Left cardiac atrium (tissue), 4 donors: ENCODE data around the gene PDPR. TPM values are rescaled to one million over a fixed set of nuclear protein-coding genes. Genes with fewer than 3 reads are reported as not detected.
"Not testable (repeated sequence)": the region's sequence is repeated elsewhere in the genome, so short reads cannot be mapped to it uniquely, and the experiment has no call there.

Experiments used
- ATAC-seq, 2 donors: fragments of 200-7000 bp; cut with Tn5 transposase; one replicate each; pipeline ENCODE4 v1.9.1; 2020; ENCODE audit warnings: mild to moderate bottlenecking in 2 of 2, moderate library complexity in 2 of 2
- DNase-seq: peaks from one replicate; pipeline ENCODE4 v3.0.0-alpha.2; 2020
- intact Hi-C, 2 donors: fragments of 100-400 bp; cut with DNase I; formaldehyde crosslinking; loops; one replicate each; pipeline versions ENCODE4 v1.14.1 to v1.15.1; 2022 to 2023
- long read RNA-seq: library from polyadenylated mRNA; unstranded; transcript quantifications from one replicate; pipeline ENCODE4 v2.0.0, GENCODE V29; 2021
- total RNA-seq, 2 donors: library from RNA; stranded (reverse); fragmentation: NEBNext Ultra II Directional; extraction: Animal tissue kit (Norgen Biotek cat#: 25700); gene quantifications; one replicate each; pipeline ENCODE4 v1.2.1, GENCODE V29; 2021
- donor health status: DM: no; HTN: yes; CAD: no.
- donor health status: DM: no; HTN: yes; CAD: no; lungs with severe emphysema.
- donor health status: DM: yes; HTN: yes; CAD: no.
- donor health status: Dilated cardiomyopathy.

The PDPR gene
- 10 to 100 TPM; 18.8 to 39.5 TPM for total RNA-seq
- long read RNA-seq, partial matches to known transcripts, result 2 of 18 reads
- long read RNA-seq, other reads (novel, unspliced or antisense), result 16 of 18 reads

DNA sequence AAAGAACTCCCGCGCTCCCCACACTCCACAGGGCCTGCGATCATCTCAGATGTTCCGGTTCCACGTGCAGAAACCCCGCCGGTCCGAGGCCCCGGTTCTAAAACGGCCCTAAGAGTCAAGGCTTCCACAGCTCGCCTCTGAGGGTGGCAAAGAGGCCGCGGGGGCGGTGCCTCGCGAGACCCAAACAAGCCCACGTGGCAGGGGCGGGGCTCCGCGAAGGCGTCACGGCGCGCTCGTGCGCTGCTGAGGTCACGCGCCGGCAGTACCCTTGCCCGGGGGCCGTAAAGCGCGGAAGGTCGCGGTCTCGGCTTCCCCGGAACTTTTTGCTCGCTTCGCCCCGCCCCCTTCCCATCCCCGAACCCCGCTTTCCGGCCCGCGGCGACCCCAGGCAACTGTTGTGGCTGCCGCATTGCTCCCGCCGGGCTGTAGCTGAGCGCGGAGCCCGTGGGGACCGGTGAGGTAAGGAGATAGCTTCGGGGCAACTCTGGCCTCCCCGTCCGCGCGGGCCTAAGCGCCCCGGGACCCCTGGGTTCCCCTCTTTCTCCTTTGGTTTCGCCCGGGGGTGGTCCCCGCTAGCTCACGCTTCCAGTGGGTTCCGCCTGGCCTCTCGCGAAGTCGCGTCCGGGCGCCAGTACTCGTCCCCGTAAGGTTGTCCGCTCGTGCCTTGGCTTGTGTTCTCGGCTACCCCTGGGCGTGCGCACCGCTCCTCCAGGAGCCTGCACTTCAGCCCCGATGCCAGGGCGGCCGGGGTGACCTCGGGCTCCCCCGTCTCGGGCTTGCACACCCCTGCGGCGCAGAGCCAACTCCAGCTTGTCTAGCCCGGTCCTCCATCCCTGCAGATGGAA, at the start of gene PDPR:
Gene PDPR (plus strand): TSS at position 351 of the 845 bp plus-strand sequence. CDS start 6,161 bp downstream, outside the sequence.
- intact Hi-C loops, result not testable (repeated sequence)
- peak; percentile 99 for ATAC-seq
- DNase-seq, result peak; percentile 97

DNA sequence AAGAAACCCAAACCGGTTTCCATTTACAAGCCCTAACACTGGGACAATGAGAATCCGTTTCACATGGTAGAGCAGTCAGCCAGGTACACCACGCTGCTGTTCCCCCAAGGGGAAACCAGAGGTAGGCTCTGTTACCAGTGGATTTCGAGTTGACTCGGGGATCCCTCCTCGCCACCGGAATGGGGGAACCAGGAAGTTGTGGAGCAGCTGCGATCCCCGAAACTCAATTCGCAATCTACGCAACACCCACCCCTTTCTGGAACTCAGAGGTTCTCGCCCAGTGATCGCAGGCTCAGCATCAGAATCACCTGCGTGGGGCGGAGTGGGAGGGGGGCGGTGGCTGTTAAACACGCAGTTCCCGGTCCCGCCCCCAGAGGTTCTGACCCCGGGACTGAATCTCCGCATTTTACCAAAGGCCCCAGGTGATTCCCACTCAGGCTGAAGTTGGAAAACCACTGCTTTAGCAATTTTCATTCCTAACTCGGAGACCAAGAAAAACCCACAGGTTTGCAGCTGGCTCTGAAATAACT, 49.2 kb upstream of the PDPR start:
- intact Hi-C loops, result not testable (repeated sequence)
- DNase-seq, result peak; percentile 67
- ATAC-seq, result peak; percentile 54 to 70

DNA sequence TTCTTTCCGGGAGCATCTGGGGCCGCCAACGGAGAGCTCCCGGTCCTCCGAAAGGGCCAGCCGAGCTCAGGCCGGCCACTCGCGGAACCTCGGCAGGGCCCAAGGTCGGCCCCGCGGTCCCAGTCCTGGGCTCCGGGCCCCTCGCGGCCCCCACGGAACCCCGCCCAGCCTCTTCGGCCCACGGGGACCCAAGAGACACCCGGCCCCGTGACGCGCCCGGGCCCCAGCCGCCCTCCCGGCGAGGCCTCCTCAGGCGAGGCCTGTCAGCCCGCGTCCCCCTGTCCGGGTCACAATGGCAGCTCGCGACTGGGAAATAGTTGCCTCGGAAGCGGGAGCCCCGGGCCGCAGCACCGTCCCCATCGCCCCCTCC, 48.8 kb upstream of the PDPR start:
- intact Hi-C loops, DNase-seq: not testable (repeated sequence)
- peak; percentile 60 for ATAC-seq

- DNase-seq, result peak; percentile 89
- intact Hi-C loops, result not testable (repeated sequence)
- peak; percentile 95 to 97 for ATAC-seq
Measured at GRCh38 chr16:70065746-70066658, 48.1 kb upstream of the PDPR start.

DNA sequence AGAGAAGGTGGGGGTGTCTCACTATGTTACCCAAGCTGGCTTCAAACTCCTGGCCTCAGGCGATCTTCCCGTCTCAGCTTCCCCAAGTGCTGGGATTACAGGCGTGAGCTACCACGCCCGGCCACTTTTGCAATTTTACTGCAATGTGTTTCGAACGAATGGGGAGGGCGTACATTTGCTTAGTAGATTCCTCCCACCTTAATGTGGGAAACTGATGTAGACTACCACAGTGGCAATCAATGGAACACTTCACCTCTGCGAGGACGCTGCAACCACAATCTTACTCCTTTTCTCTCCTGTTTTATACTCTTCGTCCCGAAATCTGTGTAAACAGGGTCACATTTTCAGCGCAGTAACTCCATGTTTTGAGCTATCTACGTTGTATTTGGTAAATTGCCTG, 47.4 kb upstream of the PDPR start:
- intact Hi-C loops, DNase-seq, ATAC-seq: not testable (repeated sequence)

DNA sequence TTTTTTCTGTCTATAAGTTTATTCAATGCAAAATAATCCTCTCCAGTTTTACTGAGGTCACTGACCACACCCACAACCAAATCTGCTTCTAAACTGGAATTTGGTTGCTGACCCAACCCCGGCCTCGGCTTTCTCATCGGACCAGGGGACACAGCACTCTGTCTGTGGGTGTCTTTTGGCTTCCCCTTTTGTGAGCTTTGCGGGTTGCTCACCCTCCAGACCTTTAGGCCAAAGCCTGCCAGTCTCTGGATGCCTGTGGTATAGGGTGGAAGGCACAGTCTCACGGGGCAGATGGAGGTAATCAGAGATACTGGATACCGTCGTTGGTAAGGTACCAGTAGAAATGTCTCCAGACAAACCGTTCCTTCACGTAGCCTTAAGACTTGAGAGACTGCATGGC, 35.1 kb upstream of the PDPR start:
- DNase-seq, ATAC-seq, intact Hi-C loops: not testable (repeated sequence)

GRCh38 chr16:70081219-70081618, 32.9 kb upstream of the PDPR start:
- ATAC-seq, intact Hi-C loops, DNase-seq: not testable (repeated sequence)

DNA sequence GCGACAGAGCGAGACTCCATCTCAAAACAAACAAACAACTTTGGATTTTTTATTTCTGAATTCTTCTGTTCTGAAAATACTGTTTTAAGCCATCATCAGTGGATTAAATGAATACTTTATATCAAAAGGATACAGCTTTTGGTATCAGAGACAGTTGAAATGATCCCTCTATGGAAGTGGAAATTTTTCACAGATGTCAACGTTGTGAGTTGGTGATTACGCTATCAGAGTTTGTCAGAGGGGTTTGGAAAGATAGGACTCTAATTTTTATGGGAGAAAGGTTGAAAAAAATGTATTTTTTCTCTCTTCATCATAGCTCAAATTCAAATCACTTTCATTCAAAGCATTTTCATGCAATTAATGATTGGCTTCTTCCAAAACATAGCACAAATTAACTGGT, 30.2 kb upstream of the PDPR start:
- ATAC-seq, intact Hi-C loops, DNase-seq: not testable (repeated sequence)

DNA sequence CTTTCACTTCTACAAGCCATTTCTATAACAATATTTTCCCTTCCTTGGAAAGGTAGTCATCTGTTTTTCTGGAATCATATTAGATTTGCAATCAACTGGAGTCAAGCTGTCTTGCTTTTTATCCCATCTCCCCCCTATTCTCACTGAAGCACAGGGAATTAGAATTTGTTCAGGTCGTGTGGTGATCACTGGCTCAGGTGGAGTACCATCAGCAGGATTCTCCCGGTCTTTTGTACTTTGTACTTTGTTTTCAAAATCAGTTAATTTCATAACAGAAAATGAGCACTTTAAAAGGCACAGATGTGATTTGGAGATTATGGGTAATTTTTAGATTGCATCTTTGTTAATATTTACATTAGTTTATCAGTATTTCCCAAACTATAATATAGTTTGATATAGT, 26.0 kb upstream of the PDPR start:
- ATAC-seq, intact Hi-C loops, DNase-seq: not testable (repeated sequence)

- DNase-seq, ATAC-seq, intact Hi-C loops: not testable (repeated sequence)
Measured at GRCh38 chr16:70088877-70089276, 25.3 kb upstream of the PDPR start.

GRCh38 chr16:70089289-70089688, 24.8 kb upstream of the PDPR start:
- intact Hi-C loops, ATAC-seq, DNase-seq: not testable (repeated sequence)

DNA sequence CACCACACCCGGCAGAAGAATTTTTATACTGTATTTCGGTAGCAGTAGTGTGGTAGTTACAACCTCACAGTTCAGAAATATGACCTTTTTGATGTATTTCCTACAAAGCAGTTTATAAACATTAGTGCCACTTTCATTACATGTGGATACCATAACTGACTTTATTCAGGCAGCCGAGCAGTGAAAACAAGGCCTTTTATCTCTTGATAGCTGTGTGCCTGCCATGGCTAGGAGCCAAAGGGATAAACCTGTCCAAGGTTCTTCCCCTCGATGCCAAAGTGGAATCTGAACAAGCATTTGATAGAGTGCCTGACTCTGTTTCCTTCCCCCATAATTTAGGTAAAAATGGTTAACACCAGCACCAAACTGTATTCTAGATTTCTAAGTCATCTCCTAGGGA, 23.0 kb upstream of the PDPR start:
- DNase-seq, intact Hi-C loops, ATAC-seq: not testable (repeated sequence)

DNA sequence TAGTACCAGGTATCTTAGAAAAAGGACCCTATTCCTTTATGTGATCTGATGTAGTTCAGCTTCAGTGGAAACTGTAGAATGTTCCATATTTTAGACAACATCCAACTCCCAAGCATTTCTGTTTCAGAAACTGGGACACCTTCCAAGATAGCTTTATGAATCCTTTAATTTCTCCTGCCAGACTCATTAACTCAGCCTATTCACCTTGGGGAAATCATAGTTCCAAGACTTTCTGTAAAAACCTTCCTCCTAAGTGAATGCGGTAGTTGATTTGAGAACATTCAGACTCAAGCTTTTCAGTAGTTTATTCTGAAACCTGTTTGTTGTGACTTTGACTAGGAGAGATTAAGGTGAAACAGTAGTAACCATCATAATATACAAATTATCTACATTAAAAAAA, 20.0 kb upstream of the PDPR start:
- DNase-seq, ATAC-seq, intact Hi-C loops: not testable (repeated sequence)

- intact Hi-C loops, ATAC-seq, DNase-seq: not testable (repeated sequence)
Measured at GRCh38 chr16:70109583-70110279, 4.4 kb upstream of the PDPR start.

GRCh38 chr16:70112162-70112561, 2.0 kb upstream of the PDPR start:
- ATAC-seq, intact Hi-C loops, DNase-seq: not testable (repeated sequence)

GRCh38 chr16:70113599-70113981, 542 bp upstream of the PDPR start:
- intact Hi-C loops, DNase-seq: not testable (repeated sequence)
- peak; percentile 38 to 67 for ATAC-seq

GRCh38 chr16:70118354-70118753, 4.2 kb downstream of the PDPR start:
- DNase-seq, intact Hi-C loops, ATAC-seq: not testable (repeated sequence)

DNA sequence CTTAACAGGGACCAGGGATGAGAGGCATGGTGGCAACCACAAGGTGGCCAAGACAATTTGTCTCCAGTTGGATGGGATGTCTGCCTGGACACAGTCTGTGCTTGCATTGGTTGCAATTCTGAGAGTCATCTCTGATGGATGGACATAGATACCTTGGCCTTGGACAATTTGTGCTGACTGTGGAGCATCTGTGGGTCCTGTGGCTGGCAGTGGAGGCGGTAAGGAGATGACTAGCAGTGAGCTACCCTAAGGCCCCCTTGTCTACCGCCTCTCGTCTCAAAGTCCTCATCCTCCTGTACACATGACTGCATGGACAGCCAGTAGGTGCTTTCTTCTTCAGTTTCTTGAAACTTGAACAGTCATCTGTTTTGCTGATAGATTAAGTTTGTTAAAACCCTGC, 4.6 kb downstream of the PDPR start:
- ATAC-seq, intact Hi-C loops: not testable (repeated sequence)

More for the DNA sequence above, 4.6 kb downstream of the PDPR start:
- DNase-seq, result not testable (repeated sequence)
